ENCODE results near the gene MGA. TPM values are rescaled to one million over a fixed set of nuclear protein-coding genes. Genes with fewer than 3 reads are reported as not detected.

Gene MGA
- total RNA-seq, 1 experiment from 2014 or later = 7.5 TPM

- DNase-seq (ENCODE audit: low spot score) = peak; percentile 50
Observed at GRCh38 chr15:41806291-41807181, 146.3 kb downstream of the MGA start.

GRCh38 chr15:41809121-41809520 lies 148.9 kb downstream of the MGA start:
- no peak for DNase-seq (ENCODE audit: low spot score)

- no peak for DNase-seq (ENCODE audit: low spot score)
Observed at GRCh38 chr15:41809526-41810220, 149.5 kb downstream of the MGA start.

- no peak for DNase-seq (ENCODE audit: low spot score)
Observed at GRCh38 chr15:41810651-41811431, 150.6 kb downstream of the MGA start.

- peak; percentile 91 for DNase-seq (ENCODE audit: low spot score)
Observed at GRCh38 chr15:41811432-41812195, 151.4 kb downstream of the MGA start.

GRCh38 chr15:41812820-41813375 lies 152.7 kb downstream of the MGA start:
- DNase-seq (ENCODE audit: low spot score) = no peak

- DNase-seq (ENCODE audit: low spot score) = no peak
Observed at GRCh38 chr15:41813426-41813825, 153.2 kb downstream of the MGA start.

- DNase-seq (ENCODE audit: low spot score) = no peak
Observed at GRCh38 chr15:41814534-41814933, 154.3 kb downstream of the MGA start.

GRCh38 chr15:41816788-41817187 lies 156.6 kb downstream of the MGA start:
- no peak for DNase-seq (ENCODE audit: low spot score)

GRCh38 chr15:41817327-41817726 lies 157.1 kb downstream of the MGA start:
- no peak for DNase-seq (ENCODE audit: low spot score)

- DNase-seq (ENCODE audit: low spot score) = no peak
Observed at GRCh38 chr15:41817781-41818180, 157.6 kb downstream of the MGA start.

- DNase-seq (ENCODE audit: low spot score) = no peak
Observed at GRCh38 chr15:41819455-41820050, 159.3 kb downstream of the MGA start.

GRCh38 chr15:41820791-41821423 lies 160.7 kb downstream of the MGA start:
- no peak for DNase-seq (ENCODE audit: low spot score)

- DNase-seq (ENCODE audit: low spot score) = no peak
Observed at GRCh38 chr15:41821831-41822230, 161.6 kb downstream of the MGA start.

GRCh38 chr15:41822471-41822870 lies 162.3 kb downstream of the MGA start:
- DNase-seq (ENCODE audit: low spot score) = no peak

Small RNAs within 50 kb of the gene (small RNA-seq; reads per million reads assigned to genes)
- not detected for gene MIR626

Other genes with a start within 250 kb of the MGA start
- 13.4 and 21.0 TPM in 2 replicates for gene RTF1, start 243.3 kb upstream of the MGA start, total RNA-seq (2014; rRNA removed; shearing (Covaris generic))
- gene ITPKA, start 166.5 kb upstream of the MGA start, total RNA-seq (2014; rRNA removed; shearing (Covaris generic)) = 7.3 and 9.7 TPM in 2 replicates
- 0.05 TPM in 2 replicates for gene LTK, start 146.6 kb upstream of the MGA start, total RNA-seq (2014; rRNA removed; shearing (Covaris generic))
- gene RPAP1, start 116.1 kb upstream of the MGA start, total RNA-seq (2014; rRNA removed; shearing (Covaris generic)) = 37.5 and 43.7 TPM in 2 replicates
- gene TYRO3, start 101.2 kb upstream of the MGA start, total RNA-seq (2014; rRNA removed; shearing (Covaris generic)) = 9.2 and 12.3 TPM in 2 replicates
- gene MAPKBP1, start 114.1 kb downstream of the MGA start, total RNA-seq (2014; rRNA removed; shearing (Covaris generic)) = 13.1 and 15.4 TPM in 2 replicates
- gene JMJD7, start 167.7 kb downstream of the MGA start, total RNA-seq (2014; rRNA removed; shearing (Covaris generic)) = 14.1 and 16.2 TPM in 2 replicates
- 3.7 and 4.6 TPM in 2 replicates for gene PLA2G4B, start 178.4 kb downstream of the MGA start, total RNA-seq (2014; rRNA removed; shearing (Covaris generic))
- 1.6 and 2.0 TPM in 2 replicates for gene SPTBN5, start 233.6 kb downstream of the MGA start, total RNA-seq (2014; rRNA removed; shearing (Covaris generic))